ENCODE results near the gene CDC42BPA.

DNA sequence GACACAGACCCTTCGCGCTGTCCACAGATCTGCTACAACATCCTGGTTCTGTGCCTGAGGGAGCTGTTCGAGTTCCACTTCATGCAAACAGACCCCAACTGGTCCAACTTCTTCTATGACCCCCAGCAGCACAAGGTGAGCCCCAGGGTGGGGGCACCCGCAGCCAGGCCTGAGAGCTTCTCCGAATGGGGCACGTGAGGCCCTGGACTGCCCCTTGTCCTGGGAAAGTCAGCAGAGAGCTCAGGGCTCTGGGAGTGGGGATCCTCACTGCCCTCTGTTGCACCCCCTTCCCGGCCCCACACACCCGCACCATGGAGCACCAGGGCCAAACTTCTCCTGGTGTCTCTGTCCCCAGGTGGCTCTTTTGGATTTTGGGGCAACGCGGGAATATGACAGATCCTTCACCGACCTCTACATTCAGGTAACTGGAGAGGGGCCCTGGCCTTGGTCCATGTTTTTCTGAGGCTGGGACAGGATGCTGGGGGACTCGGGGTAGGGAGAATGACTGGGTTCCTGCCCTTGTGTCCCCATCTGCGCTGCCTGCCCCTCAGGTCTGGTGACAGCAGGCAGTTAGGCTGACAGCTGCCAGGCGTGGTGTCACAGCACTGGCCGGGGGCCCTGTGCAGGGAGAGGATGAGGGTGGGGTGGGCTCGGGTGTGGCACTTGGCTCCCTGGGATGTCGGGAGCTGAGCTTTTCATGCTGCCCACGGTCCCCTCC lies 333.6 kb downstream of the CDC42BPA start:
- TF ChIP-seq, protein P1, sequence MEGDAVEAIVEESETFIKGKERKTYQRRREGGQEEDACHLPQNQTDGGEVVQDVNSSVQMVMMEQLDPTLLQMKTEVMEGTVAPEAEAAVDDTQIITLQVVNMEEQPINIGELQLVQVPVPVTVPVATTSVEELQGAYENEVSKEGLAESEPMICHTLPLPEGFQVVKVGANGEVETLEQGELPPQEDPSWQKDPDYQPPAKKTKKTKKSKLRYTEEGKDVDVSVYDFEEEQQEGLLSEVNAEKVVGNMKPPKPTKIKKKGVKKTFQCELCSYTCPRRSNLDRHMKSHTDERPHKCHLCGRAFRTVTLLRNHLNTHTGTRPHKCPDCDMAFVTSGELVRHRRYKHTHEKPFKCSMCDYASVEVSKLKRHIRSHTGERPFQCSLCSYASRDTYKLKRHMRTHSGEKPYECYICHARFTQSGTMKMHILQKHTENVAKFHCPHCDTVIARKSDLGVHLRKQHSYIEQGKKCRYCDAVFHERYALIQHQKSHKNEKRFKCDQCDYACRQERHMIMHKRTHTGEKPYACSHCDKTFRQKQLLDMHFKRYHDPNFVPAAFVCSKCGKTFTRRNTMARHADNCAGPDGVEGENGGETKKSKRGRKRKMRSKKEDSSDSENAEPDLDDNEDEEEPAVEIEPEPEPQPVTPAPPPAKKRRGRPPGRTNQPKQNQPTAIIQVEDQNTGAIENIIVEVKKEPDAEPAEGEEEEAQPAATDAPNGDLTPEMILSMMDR (optimal IDR thresholded peaks at IDR 0.05 in 1 of 3, IDR thresholded peaks at IDR 0.05 in 1 of 3, conservative IDR thresholded peaks at IDR 0.05 in 1 of 3; ENCODE audit: extremely low read depth in 1 of 3, insufficient read depth in 2 of 3, low read length in 3 of 3) = no peak
- TF ChIP-seq EZH2 (IDR thresholded peaks at IDR 0.05; ENCODE audit: low read length) = no peak
